NCI-H128 (cell line): ENCODE results near the gene SPATA31A3.
"Not testable (repeated sequence)": the region's sequence is repeated elsewhere in the genome, so short reads cannot be mapped to it uniquely, and the experiment has no call there.

Experiments used
- DNase-seq: peaks from one replicate; lab custom pipeline; 2025; ENCODE audit not compliant: unreplicated experiment; lab: John Stamatoyannopoulos, UW

The SPATA31A3 gene

DNA sequence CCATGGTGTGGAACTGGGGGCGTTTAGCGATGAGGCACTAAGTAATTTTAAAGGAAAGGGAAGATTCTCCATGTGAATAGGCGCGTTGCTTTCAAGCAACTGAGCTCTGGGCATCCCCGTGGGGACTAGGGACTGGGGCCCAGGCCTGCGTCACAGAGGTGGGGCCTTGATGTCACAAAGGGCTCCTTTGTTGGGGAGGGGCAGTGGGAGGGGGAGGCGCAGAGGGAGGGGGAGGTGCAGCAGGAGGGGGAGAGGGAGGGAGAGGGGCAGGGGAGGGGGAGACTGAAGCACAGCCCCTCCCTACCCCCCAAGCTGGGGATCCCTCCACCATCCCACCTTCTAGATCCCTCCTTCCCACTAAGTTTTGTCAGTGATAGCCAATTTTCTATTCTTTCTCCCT, at the start of gene SPATA31A3:
Gene SPATA31A3 (minus strand): TSS at position 101 of the 400 bp plus-strand sequence. CDS start 29 bp downstream, at position 72.
- not testable (repeated sequence) for DNase-seq

DNA sequence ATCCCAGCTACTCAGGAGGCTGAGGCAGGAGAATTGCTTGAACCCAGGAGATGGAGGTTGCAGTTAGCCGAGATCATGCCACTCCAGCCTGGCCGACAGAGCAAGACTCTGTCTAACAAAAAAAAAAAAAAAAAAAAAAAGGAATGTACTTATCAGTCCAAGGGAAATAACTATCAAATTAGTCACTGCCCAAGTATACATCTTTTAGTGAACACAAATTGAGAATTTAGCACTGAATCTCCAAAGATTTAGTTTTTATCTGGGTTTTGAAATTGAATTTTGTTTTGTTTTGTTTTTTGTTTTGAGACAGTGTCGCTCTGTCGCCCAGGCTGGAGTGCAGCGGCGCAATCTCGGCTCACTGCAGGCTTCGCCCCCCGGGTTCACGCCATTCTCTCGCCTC, 39.8 kb downstream of the SPATA31A3 start:
- DNase-seq = not testable (repeated sequence)

DNA sequence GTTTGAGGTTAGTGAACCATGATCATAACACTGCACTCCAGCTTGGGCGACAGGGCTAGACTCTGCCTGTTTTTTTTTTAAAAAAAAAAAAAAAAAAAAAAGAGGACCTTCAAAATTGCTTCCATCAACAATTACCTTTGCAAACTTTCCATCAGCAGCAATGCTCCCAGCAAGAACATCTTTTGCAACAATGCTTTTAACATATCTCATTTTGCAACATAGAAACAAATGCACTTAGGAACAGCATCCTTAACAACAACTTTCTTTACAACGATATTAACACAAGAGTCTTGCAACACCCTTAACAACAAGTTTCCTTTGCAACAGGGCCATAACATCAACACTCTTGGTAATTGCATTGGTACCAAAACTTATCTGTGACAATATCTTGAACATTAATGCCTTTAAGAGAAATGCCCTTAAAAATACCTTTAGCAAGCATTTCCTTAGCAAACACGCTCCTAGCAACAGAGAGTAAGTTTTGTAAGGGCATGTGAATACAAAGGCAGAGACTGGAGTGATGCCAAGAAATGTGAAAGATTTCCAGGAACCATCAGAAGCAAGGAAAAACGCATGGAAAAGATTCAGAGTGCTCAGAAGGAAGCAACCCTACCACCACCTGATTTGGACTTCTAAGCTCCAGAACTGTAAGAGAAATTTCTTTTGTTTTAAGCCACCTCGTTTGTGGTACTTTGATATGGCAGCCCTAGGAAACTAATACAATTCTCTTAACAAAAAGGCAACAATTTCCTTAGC, 49.8 kb downstream of the SPATA31A3 start:
- not testable (repeated sequence) for DNase-seq

DNA sequence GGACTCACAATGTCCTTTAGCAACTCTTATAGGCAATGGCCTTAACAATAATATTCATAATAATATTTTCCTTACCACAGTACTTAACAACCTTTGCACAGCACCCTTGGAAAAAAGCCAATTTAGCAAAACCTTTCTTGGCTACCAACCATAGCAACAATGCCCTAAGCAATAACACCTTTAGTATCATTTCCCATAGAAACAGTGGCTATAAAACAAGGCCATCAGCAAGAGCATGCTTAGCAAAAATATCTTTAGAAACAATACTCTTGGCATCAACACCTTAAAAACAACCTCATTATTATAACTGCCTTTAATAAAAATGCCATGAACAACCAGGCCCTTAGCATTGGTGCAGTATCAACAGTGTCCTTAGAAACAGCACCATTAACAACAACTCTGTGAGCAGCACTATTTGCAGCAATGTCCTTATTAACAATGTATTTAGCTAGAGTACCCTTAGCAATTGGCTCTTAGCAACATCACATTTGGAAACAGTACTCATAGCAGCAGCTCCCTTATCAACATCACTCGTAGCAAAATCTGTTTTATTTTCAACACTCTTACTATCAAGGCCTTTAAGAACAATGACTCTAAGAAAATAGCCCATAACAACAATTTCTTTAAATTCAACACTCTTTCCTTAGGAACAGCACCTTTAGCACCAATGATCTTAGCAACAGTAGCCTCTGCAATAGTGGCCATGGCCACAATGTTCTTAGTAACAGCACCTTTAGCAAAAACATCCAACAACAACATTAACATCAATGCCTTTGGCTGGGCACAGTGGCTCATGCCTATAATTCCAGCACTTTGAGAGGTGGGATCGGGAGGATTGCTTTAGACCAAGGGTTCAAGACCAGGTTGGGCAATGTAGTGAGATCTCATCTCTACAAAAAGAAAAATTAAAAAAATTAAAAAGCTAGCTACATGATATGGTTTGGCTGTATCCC, 52.2 kb downstream of the SPATA31A3 start:
- DNase-seq = not testable (repeated sequence)

DNA sequence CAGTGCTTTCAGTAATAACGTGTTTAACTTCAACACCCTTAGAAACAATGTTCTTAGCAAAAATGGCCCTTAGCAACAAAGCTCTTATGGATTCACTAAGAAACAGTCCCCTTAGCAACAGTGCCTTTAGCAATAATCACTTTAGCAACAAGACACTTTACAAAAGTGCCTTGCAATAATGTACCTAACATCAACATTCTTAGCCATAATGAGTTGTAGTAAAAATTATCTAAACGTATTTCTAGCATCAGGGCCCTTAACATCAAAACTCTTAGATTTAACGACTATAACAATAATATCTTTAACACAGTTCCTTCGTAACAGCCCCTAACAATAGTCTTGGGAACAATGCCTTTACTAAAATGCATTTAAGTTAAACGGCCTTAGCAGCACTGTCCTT, 54.0 kb downstream of the SPATA31A3 start:
- not testable (repeated sequence) for DNase-seq

DNA sequence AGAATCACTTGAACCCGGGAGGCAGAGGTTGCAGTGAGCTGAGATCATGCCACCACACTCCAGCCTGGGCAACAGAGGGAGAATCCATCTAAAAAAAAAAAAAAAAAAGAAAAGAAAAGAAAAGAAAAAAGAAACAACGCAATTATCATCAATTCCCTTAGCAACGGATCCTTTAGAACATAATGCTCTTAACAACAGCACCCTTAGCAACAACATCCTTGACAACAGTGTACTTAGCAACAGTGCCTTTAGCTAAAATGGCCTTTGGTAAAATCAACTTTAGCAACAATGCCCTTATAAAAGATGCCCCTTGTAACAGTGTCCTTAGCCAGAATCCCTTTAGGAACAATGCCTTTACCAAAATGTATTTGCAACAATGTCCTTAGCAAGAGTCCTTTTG, 54.7 kb downstream of the SPATA31A3 start:
- not testable (repeated sequence) for DNase-seq
